Adrenal gland (tissue), 12 donors: Measurements from ENCODE around the gene GNG8. TPM values are rescaled to one million over a fixed set of nuclear protein-coding genes. Genes with fewer than 3 reads are reported as not detected.

Source experiments
- DNase-seq, 7 donors: peaks; one replicate each; pipeline ENCODE4 v3.0.0-alpha.2; 2019 to 2020
- H3K27ac ChIP-seq, 5 donors: fragments of 200-600 bp; sonication (generic) in 4 of 5; 1 replicate in 3 of 5; 2 replicates in 2 of 5; pipeline versions ENCODE4 v1.5.1 to v1.8.0; 2016 to 2020; ENCODE audit warnings: mild to moderate bottlenecking in 1 of 5
- H3K27me3 ChIP-seq: fragments of 200-600 bp; 2 replicates; pipeline ENCODE4 v1.8.0; 2021
- H3K36me3 ChIP-seq, 2 donors: fragments of 200-600 bp; replicated peaks in 1 of 2; 1 replicate in 1 of 2; 2 replicates in 1 of 2; pipeline versions ENCODE4 v1.5.1 to v1.8.0; 2018 to 2022
- H3K4me1 ChIP-seq, 2 donors: fragments of 200-600 bp; replicated peaks in 1 of 2; 1 replicate in 1 of 2; 2 replicates in 1 of 2; pipeline versions ENCODE4 v1.5.1 to v1.8.0; 2018 to 2021
- H3K4me3 ChIP-seq, 4 donors: fragments of 200-600 bp; sonication (generic) in 3 of 4; one replicate each; pipeline ENCODE4 v1.5.1; 2016 to 2018
- H3K9me3 ChIP-seq, 3 donors: fragments of 200-600 bp; sonication (generic) in 1 of 3; replicated peaks in 1 of 3; 1 replicate in 2 of 3; 2 replicates in 1 of 3; pipeline versions ENCODE4 v1.5.1 to v1.8.0; 2016 to 2021
- CTCF ChIP-seq, 6 experiments: fragments of 450-650 bp in 4 of 6; fragments of 200-600 bp in 2 of 6; sonication (generic) in 1 of 6; IDR thresholded peaks; 1 replicate in 5 of 6; 2 replicates in 1 of 6; pipeline versions ENCODE4 v1.5.1 to v1.8.0; 2016 to 2021; ENCODE audit warnings: antibody characterized with exemption in 6 of 6, mild to moderate bottlenecking in 2 of 6, moderate library complexity in 1 of 6
- POLR2A ChIP-seq, 2 donors: fragments of 450-650 bp; IDR thresholded peaks; one replicate each; pipeline ENCODE4 v1.6.1; 2017; ENCODE audit warnings: antibody characterized with exemption in 2 of 2, mild to moderate bottlenecking in 2 of 2, moderate library complexity in 1 of 2
- WGBS, 4 donors: extraction: QIAGEN DNeasy Blood & Tissue Kit in 2 of 4; methylation state at CpG; one replicate each; pipeline versions ENCODE4 v1.1.5 to v1.1.7; 2013 to 2017; 5-methylcytosine and 5-hydroxymethylcytosine counted together
- intact Hi-C, 2 donors: fragments of 100-400 bp; cut with DNase I; formaldehyde crosslinking; loops; one replicate each; pipeline versions ENCODE4 v1.14.1 to v1.15.0; 2022 to 2023
- polyA plus RNA-seq, 3 donors: library from polyadenylated mRNA; stranded (reverse); fragments of 200-250 nt in 2 of 3; fragments of 350-450 nt in 1 of 3; fragmentation: Illumina TruSeq in 1 of 3; extraction: RNeasy Lipid Tissue Mini Kit (QIAGEN cat#74804) in 1 of 3; gene quantifications; one replicate each; pipeline ENCODE4 v1.2.3, GENCODE V29; 2013 to 2014
- total RNA-seq, 9 donors: library from RNA; depleted of rRNA in 4 of 9; stranded (reverse); fragments of >200 nt in 4 of 9; fragments of 120-200 nt in 1 of 9; fragmentation: NEBNext Ultra II Directional in 1 of 9; extraction: Animal tissue kit (Norgen Biotek cat#: 25700) in 1 of 9; gene quantifications; one replicate each; pipeline versions ENCODE4 v1.1.0 to v1.2.4, GENCODE V29; 2013 to 2023
- donor health status: healthy with polysubstance abuse.
- donor health status: Bipolar disorder and iron deficiency.
- donor health status: DM: yes; HTN: yes; CAD: no.
- donor health status: DM: no; HTN: no; CAD: no.
- donor health status: DM: no; HTN: no; CAD: no.
- donor health status: DM: yes; HTN: yes; CAD: no.

Gene GNG8
- total and polyA plus RNA-seq, 12 donors, result 3.9 TPM; not detected in 11

GRCh38 chr19:46674416-46675178 lies 38.6 kb upstream of the GNG8 start:
- no peak overlapping the region for H3K4me3 ChIP-seq
- DNase-seq, result peak in 2 of 7 donors; percentile 16 to 29
- H3K9me3 ChIP-seq, result no peaks in the 10 kb centered on the region
- H3K27ac ChIP-seq, result no peak overlapping the region
- TF ChIP-seq POLR2A (IDR thresholded peaks at IDR 0.05) (no peak), CTCF (IDR thresholded peaks at IDR 0.05) (no peak)
- no peaks in the 10 kb centered on the region for H3K27me3 ChIP-seq
- no peaks in the 10 kb centered on the region for H3K4me1 ChIP-seq
- intact Hi-C loops, result no loop called here
- WGBS, 4 donors, result 93 to 95% (median 95%) methylated on average over 19 to 21 of the region's 21 CpGs
- H3K36me3 ChIP-seq, result peaks cover 0 to 58% of the 10 kb centered on the region in 2 donors

GRCh38 chr19:46670813-46671212 lies 34.8 kb upstream of the GNG8 start:
- Histone ChIP-seq H3K4me3 (no peak overlapping the region), H3K4me1 (no peaks in the 10 kb centered on the region), H3K9me3 (no peaks in the 10 kb centered on the region), H3K36me3 (peaks cover 0 to 27% of the 10 kb centered on the region in 2 donors), H3K27me3 (no peaks in the 10 kb centered on the region), H3K27ac (no peak overlapping the region)
- intact Hi-C loops, result no loop called here
- DNase-seq, result no peak
- TF ChIP-seq CTCF (IDR thresholded peaks at IDR 0.05) (no peak), POLR2A (IDR thresholded peaks at IDR 0.05) (no peak)

- intact Hi-C loops, result loop anchor here in 1 of 2 donors (10.0 kb wide), 1 partner anchor 134 kb away; no protein-coding TSS in a partner anchor
These were observed 32.7 kb upstream of the GNG8 start for GRCh38 chr19:46668662-46669061.

GRCh38 chr19:46665072-46665471 lies 29.1 kb upstream of the GNG8 start:
- Histone ChIP-seq H3K27me3 (no peaks in the 10 kb centered on the region), H3K4me1 (peaks cover 9 to 19% of the 10 kb centered on the region in 2 donors), H3K27ac (no peak overlapping the region), H3K9me3 (no peaks in the 10 kb centered on the region), H3K36me3 (no peaks in the 10 kb centered on the region), H3K4me3 (no peak overlapping the region)
- no peak for DNase-seq
- intact Hi-C loops, result loop anchor here in 1 of 2 donors (10.0 kb wide), 1 partner anchor 130 kb away; no protein-coding TSS in a partner anchor
- TF ChIP-seq CTCF (IDR thresholded peaks at IDR 0.05) (no peak), POLR2A (IDR thresholded peaks at IDR 0.05) (no peak)
- 84 to 90% (median 89%) methylated on average over 8 of the region's 8 CpGs for WGBS, 4 donors

More at GRCh38 chr19:46668662-46669061, 32.7 kb upstream of the GNG8 start:
- no peak for DNase-seq
- Histone ChIP-seq H3K4me3 (no peak overlapping the region), H3K27ac (no peak overlapping the region), H3K27me3 (no peaks in the 10 kb centered on the region), H3K36me3 (peaks cover 0 to 9% of the 10 kb centered on the region in 2 donors), H3K4me1 (no peaks in the 10 kb centered on the region), H3K9me3 (no peaks in the 10 kb centered on the region)
- 89 to 93% (median 91%) methylated on average over 3 of the region's 3 CpGs for WGBS, 4 donors
- TF ChIP-seq CTCF (IDR thresholded peaks at IDR 0.05), result no peak
- TF ChIP-seq POLR2A (IDR thresholded peaks at IDR 0.05), result no peak
